GM19438 (cell line): ENCODE measurements around the gene FHOD3.
"Not testable (repeated sequence)": the region's sequence is repeated elsewhere in the genome, so short reads cannot be mapped to it uniquely, and the experiment has no call there.

Experiments used
- ATAC-seq: cut with Tn5 transposase; IDR thresholded peaks from one replicate; pipeline ENCODE4 v1.9.1; 2021; ENCODE audit warnings: low read depth; ENCODE audit not compliant: unreplicated experiment

Gene FHOD3

GRCh38 chr18:36348331-36348730, 50.8 kb downstream of the FHOD3 start:
- ATAC-seq, result no peak

- no peak for ATAC-seq
Observed at GRCh38 chr18:36348971-36349417, 51.5 kb downstream of the FHOD3 start.

GRCh38 chr18:36349552-36349951, 52.0 kb downstream of the FHOD3 start:
- no peak for ATAC-seq

GRCh38 chr18:36350251-36350651, 52.7 kb downstream of the FHOD3 start:
- ATAC-seq, result no peak

DNA sequence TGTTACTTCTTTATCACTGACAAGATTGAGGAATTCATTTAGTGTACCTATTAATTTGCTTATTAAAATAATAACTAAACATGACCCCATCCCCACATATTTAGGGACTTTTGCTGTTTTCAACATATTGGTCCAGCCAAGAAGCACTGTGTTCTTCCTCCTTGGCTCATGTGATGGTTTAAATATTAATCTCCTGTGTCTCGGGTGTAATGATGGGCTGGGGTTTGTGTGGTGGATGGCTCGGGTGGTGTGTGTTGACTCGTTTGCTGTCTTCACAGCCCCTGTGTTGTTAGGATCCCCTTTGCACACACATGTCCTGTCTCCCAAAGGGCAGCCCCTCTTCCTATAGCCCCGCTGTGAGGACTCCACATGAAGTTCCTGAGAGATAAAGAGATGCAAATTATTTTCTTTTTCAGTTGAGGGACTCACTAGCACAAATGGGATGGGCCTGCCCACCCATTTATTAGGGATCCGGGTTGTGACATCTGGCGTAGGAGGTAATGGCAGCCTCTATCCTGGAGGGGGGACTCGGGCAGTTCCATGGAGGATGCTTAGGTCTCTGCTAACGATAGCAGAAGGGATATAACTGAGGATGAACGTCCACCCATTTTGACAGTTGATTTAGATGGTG, 53.4 kb downstream of the FHOD3 start:
- ATAC-seq, result no peak

GRCh38 chr18:36352384-36352783, 54.9 kb downstream of the FHOD3 start:
- ATAC-seq, result no peak

DNA sequence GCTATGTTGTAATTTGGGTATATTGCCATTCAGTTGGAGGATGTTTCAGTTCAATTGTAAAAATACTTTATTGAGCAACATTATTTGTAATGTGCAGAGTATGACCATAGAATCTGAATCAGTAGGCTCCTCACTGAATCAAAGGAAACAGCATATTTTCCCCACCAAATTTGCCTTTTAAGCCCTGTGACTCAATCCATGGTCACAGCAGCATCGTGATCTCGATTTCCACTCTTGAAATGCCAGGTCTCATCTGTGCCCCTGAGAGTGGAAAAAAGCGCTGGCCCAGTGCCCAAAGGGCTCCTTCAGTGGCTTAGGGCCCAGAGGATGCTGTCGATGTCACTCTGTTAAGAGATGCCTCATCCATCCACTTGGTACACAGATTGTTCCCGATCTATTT, 57.5 kb downstream of the FHOD3 start:
- ATAC-seq, result no peak

GRCh38 chr18:36355511-36355910, 58.0 kb downstream of the FHOD3 start:
- ATAC-seq, result no peak

GRCh38 chr18:36356741-36357140, 59.2 kb downstream of the FHOD3 start:
- not testable (repeated sequence) for ATAC-seq

GRCh38 chr18:36358141-36358540, 60.6 kb downstream of the FHOD3 start:
- ATAC-seq, result no peak

DNA sequence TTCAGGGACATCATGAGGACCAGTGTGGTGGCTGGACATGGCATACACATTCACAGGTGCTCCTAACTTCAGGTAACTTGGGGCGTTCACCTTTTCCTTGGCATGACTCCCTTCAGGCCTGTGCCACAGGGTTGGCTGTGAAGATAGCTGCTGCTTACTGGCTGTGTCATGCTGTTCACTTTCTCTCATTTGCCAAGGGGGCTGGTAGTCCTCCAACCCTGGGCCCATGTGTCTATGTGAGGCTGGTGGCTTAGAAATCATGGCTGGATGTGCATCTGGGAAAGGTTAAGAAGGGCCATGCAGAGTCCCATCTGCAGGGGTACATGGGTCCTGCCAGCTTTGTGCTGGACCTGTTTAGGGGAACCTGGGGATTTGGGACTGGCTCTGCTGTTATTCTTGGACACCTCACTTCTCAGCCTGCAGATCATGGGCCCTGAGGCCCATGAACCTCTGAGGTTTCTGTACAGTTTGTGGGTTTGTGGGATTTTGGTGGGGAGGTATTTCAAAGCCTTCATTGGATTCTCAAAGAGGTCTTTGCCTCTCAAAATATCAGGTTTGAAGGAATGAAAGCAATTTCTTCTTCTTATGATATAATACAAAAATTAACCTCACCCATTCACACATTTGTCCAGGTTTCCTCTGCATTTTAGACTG, 62.9 kb downstream of the FHOD3 start:
- no peak for ATAC-seq

DNA sequence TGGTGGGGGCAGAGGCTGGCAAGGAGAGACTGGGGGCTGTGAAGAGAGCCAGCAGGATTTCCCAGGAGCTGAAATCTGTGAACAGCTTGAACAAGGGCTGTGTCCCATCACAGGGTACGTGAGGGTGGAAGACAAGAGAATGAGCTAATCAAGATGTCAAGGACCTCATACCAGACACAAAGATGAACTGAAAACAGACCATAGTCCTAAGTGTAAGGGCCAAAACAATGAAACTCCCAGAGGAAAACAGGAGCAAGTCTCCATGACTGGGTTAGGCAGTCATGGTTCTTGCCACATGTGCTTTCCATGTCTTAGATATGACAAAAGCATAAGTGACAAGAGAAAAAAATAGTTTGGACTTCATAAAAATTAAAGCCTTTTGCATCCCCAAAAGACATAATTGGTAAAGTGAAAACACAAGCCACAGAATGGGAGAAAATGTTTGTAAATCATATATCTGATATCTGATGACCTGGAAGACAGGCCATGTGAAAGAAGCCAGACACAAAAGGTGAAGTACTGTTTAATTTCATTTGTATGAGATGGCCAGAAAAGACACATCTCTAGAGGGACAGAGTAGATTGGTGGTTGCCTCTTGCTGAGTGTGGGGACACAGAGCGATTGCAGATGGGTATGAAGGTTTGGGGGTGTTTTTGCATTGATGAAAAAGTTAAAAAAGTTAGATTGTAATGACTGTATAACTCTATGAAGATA, 67.6 kb downstream of the FHOD3 start:
- ATAC-seq, result no peak

DNA sequence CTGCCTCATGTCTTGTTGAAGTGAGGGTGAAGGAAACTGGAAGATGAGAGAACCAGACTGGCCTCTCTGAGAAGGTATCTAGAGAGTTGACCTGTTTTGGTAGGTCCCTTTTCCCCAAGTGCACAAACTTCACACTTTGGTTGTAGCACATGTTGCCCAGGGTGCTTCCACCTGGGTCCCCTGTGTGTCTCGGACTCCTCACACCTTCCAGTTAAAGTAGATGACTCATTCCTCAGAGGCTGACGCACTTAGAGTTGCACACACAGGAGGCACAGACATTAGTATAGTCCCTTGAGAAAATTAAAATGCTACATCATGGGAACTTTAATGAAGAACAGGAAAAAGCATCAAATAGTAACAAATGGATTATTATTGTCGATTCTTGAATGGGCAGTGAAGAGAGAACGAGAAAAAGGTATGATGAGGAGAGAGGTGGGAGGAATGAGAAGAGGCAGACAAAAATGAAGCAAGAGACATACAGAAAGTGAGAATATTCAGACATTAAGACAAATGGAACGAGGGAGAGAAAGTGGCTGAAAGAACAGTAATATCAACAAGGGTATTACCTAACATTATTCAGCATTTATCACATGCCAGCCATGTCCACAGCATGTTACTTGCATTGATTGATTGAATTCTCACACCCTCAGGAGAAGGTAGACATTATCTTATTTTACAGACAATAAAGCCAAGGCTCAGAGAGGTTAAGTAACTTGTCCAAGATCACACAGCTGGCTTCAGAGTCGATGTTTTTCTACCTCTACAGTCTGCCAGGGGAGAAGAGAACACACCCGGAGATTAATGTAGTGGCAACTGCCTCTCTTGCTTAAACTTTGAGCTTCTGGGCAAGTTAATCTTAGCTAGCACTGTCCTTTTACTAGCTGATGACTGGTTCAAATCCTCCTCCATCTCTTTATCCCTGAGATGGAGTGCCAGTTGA, 68.6 kb downstream of the FHOD3 start:
- ATAC-seq, result no peak

- ATAC-seq, result peak; percentile 69
Observed at GRCh38 chr18:36366994-36367839, 69.7 kb downstream of the FHOD3 start.

- ATAC-seq, result no peak
Observed at GRCh38 chr18:36368889-36369288, 71.4 kb downstream of the FHOD3 start.

DNA sequence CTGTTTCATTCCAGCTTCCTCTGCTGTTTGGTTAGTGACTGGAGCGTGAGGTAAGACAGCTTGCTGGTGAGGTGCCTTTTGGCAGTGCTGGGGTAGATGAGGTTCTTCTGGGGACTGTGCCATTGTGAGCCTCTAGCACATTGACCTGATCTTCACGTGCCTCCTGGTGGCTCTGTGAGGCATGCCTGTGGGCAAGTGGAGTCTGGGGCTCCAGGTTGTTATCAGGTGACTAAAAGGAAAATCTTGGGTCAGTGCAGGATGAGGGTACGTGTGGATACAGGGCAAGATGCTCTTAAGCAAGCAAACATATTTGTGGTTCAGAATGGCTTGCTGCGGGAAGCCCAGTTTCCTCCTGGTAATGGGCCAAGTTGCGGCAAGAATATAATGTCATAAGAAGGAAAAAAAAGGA, 75.4 kb downstream of the FHOD3 start:
- ATAC-seq, result no peak

DNA sequence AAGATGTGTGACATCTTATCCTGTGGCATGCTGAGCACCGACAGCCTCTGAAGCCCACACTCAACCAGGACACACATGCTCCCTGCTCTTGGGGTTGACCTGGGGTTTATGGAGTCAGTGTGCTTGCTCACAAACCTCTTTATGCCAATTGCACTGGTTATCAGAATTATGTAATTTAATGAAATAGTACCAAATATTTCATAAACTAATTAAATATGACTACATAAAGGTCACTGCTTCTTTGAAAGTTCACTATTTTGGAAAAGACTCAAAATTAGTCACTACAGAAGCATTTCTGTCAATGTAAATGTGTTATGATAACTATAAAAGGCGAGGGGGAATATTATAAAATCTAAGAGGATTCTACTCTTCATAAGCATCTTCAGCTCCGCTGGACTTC, 76.7 kb downstream of the FHOD3 start:
- ATAC-seq, result no peak

DNA sequence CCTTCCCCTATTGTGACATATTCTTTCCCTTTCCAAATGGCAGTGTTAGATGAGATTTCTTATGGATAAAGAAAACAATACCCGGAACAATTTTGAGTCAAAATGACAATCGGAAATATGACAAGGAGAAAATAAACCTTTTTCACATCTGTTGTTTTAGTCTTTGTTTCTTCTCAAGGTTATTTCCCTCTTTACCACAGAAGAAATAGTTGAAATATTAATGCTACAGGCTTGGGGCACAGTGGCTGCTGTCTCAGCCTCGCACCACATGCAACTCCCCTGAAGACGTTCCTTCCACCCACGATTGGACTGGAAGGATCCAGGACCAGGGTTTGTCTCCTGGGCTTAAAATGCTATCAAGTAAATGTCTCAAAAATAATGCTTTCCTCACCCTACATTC, 77.6 kb downstream of the FHOD3 start:
- ATAC-seq, result no peak

DNA sequence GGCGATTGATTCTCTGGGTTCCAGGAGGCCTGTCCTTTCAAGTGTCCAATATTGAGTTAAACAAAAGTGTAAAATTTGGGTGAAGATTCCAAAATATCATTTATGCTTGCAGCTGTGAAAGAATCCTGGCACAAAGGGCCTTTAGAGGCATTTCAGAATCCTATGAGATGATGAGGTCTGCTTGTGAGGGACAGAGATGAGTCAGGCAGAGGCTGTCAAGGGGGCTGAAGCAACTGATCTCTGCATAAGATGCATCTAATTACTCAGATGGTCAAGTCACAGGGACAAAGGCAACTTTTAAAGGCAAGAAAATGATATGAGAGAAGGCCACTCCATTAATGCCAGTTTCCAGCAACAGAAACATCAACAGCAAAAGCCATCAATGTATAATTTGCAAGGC, 78.8 kb downstream of the FHOD3 start:
- ATAC-seq, result no peak

DNA sequence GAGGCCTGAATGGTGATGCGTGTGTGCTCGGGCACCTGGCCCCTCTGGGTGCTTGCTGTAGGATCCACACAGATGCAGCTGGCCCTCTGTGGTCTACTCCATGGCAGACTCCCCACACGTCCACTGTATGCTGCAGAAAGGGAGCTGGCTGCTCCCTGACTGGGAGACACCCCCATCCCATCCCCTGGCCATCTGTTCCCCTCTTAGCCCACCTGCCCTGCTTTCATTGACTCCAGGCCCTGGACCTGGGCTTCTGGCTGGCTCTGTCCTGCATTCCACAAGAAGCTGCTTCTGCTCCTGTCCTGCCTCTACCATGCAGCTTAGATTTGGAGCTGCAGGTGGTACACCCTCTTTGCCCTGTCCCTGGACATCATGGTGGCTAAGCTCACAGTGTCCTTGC, 80.1 kb downstream of the FHOD3 start:
- no peak for ATAC-seq
